DMS153 (cell line): ENCODE measurements around the gene SVIL.
"Not testable (repeated sequence)": the region's sequence is repeated elsewhere in the genome, so short reads cannot be mapped to it uniquely, and the experiment has no call there.

Source experiments
- DNase-seq: peaks from one replicate; lab custom pipeline; 2025; lab: John Stamatoyannopoulos, UW

The SVIL gene

DNA sequence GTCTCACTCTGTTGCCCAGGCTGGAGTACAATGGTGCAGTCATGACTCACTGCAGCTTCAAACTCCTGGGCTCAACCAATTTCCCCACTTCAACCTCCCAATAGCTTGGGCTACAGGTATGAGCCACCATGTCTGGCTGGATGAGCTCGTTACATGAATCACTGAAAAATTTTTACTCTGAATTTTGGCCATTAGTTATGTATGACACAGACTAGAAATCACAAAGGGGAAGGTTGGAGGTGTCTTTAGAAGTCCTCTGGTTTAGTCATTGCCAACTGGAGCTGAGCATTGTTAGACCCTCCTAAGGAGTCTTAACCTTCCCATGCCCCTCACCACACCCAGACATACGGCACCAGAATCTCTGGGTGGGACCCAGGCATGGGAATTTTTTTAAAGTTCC is 34.7 kb downstream of the SVIL start:
- DNase-seq, result no peak

DNA sequence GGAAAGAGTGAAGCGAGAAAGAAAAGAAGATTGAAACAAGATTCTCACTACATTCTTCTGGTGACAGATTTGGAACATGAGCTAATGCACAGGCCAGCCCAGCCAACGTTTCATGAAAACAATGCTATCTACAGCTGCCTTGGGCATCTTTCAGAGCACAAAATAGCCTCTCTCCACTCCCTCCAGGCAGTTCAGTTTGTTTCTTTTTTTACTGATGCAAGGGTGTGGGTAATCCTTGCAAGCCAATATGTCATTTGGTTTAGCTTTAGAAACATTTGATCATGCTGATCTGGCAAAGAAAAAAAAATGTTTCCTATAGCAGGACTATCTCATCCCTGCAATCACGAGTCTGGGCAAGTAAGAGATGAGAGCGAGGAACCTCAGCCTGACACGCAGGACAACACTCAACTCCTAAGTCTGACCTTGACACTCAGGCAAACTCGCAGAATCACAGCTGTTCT is 35.9 kb downstream of the SVIL start:
- no peak for DNase-seq

DNA sequence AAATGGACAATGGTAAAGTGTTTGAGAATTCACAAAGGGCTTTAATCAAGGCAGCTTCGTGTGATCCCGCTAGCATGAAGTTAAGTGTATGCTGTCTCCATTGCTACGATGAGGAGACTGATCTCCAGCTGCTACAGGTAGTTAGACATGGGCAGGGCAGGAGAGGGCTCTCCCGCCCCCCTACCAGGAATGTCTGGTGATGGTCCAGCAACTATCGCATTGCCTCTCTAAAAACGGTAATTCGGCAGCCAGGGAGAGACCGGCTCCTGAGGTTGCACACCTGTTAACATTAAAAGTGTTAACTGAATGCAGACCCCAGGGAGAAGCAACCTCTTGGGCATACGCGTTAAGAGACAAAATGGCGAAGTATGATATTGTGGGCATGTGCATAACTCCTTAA is 37.9 kb downstream of the SVIL start:
- DNase-seq, result no peak

DNA sequence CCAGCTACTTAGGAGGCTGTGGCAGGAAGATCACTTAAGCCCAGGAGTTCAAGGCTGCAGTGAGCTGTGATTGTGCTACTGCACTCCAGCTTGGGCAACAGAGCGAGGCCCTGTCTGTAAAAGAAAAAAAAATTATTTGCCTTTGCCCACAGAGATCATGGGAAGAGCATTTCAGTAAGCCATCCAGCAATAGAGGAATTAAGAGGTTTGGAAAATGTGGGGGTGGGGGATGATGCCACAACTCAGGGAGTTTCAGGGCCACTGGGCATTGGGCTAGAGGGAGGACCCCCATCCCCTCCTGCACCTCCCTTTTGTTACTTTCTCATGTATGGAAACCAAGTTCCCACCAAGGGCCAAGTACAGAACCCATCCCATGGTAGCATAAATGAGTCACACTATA is 38.4 kb downstream of the SVIL start:
- DNase-seq, result no peak

DNA sequence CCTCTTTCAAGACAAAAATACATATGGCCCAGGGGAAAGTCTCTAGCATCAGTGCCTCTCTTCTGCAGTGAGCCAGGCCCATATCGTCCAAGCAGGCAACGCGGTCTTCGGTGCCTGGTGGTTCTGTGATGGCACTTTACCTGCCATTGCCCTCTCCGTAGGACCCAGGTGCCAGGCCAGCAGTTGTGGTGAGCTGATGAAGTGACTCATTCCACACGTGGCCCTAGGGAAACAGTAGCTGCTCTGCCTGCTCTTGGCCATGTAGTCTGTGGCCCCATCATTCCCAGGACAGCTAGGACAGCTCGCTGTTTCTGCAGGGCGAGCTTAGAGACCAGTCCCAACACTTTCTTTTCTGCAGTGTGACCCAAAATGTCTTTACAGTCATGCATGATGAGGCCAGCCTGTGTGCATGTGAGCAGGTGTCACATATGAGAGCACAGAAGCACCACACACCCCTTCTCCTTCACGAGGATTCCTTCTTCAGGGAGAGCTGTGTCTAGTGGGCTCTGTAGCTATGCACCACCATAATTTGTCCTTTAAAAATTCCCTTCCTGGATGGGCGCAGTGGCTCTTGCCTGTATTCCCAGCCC is 39.0 kb downstream of the SVIL start:
- no peak for DNase-seq

DNA sequence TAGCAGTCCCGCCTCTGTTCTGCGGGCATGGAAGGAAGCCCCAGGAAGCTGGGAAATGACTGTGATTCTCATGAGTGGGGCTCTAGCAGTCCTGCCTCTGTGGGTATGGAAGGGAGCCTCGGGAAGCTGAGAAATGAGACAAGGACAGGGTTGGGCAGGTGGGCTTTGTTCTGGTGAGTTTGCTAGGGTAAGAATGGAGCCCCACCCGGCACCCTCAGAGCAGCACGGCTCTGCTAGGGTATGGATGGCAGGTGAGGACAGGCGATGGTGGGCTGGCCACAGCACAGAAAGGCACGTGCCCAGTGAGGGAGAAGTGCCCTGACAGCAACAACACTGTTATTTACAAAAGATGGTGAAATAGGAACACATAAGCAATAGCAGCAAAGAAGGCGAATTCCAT is 39.6 kb downstream of the SVIL start:
- no peak for DNase-seq

DNA sequence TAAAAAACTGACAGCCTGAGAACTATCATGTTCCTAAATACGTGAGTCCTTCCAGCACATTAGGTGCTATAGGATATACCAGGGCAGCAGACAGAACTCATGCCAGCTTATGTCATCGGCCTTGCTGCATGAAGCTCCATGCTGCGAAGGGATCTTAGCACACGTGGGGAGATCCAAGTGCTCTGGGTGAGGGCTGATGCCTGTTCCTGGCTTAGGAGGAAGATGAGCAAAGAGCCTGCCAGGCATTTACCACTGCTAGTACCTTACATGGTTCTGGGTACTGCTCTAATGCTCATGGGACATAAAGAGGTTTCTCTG is 43.2 kb downstream of the SVIL start:
- DNase-seq, result no peak

DNA sequence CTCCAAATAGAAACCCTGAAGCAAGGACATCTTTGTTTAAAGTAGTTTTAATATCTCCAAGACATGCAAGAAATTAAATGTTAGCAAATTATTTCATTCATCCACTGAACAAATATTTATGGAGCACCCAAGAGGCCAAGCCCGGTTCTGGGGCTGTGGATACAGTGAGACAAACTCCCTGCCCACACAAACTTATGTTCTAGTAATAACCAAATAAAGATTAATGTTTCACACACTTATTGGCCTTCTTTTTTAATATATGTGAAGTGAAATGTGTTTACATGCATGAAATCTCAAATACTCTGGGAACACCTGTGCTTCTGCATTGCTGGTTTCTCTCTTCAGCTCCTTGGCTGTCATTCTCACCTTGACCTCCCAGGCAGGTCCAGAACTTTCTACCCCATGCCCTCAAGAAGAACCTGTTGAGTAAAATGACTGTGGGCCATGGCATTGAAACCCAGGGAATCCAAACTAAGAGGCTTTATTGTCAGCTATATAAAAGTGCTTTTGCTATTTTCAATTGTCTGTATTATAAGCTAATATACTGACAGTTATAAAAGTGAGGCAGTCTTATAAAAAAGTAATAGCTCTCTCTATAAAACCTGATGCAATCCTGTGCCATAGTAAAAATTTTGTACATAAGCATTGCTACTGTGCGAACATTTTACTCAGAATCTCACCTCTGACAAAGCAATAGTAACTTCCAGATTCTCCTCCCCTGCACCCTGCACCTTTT is 43.7 kb downstream of the SVIL start:
- no peak for DNase-seq

DNA sequence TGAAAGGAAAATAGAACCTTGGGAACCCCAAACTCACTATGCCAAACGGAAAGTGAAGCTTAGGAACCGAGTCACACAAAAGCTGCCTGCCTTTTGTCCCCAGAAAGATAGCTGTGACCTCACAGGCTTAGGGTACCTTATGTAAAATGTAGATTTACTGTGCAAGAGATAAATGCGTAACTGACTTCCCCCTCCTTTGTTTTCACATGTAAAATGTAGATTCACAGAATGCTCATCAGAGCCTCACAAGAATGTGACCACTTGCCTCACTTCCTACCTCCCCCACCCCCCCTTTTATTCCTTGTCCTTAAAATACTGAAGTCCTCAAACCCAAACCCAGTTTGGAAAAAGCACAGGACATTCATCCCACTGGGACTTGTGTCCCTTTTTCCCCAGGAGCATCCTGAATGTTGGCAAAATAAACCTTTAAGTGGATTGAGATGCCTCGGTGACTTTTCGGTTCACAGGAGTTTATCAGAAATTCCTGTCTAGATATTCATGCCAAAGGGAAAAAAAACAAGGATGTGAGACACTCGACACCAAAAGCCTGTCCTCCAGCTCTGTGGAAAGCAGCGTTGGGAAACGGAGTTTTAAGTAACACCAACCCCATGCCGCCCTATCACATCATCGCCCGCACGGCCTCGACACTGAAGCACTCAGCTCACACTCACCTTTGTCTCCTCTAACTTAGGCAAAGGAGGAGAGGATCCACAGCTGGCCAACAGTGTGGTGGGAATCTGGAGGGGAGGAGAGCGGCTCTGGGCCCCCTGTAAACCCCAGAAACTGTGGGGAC is 45.9 kb downstream of the SVIL start:
- DNase-seq, result no peak

DNA sequence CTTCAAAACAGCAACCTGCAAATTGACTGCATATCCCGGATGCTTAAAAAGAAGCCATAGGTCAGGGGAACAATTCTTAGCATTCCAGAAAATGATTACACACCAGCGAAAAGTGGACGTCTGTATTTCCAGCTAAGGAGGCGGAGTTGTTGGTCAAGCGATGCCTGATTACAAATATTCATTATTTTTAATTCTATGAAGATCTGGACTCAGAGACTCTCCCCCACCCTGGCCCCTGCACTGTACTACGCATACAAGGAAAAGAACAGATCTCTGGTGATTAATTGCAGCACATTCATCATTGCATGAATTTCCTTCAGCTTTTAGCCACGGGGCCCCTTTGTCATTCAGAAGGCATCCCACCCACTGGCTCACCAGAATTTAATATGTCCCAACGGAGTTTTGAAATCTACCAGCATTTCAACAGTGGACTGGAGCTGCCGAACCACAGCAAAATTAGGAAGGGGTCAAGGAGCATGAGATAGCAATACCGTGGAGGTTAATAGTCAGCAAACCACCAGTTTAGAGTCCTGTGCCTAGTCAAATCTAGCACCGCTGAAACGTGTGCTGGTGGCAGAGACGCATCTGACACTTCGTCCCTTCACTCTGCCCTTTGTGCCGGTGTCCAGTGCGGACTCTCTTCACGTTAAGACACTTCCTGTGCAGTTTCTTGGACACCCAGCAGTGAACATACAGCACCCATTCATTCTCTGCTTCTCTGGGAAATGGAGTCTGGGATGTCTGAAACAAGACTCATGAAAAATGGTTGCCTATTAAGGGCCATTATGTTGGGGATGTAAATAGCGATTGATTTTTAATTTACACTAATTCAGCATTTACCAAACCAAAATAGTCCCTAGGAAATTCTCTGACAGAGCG is 46.8 kb downstream of the SVIL start:
- not testable (repeated sequence) for DNase-seq

DNA sequence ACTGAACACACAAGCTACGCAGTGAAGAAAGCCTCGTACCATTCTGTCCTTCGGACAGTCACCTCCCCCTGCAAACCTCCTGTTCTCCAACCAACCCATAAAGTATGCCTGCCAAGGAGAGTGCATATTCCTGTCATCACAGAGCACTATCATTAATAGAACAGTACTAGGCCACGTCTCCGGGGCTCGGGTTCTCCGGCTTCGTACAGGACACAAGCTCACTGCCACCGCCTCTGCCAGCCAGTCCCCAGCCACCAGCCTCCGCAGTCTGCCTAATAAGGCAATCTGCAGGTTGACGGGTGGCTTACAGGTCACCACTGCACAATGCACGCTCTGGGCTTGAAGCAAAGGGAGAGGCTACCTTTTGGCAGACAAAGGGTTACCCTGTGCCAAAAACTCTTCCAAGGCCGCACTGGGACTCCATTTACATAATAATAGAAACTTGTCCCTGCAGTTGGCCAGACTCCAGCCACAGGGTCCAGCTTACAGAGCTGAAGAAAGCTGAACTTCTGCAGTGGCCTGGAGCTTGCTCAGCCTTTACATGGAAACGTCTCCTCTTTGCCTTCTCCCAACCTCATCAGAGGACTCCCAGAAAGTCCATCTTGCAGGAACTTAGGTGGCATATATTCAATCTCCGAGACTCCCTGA is 47.5 kb downstream of the SVIL start:
- not testable (repeated sequence) for DNase-seq

DNA sequence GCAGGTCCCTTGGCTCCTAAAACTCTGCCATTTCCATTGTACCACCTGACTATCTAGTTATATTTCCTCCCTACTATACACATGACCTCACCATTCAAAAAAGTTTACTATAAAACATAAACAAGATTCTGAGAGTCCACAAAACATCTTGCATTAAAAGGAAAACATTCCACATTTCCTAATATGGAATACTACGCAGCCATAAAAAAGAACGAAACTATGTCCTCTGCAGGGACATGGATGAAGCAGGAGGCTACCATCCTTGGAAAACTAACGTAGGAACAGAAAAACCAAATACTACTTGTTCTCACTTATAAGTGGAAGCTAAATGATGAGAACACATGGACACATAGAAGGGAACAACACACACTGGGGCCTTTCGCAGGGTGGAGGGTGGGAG is 48.3 kb downstream of the SVIL start:
- no peak for DNase-seq

DNA sequence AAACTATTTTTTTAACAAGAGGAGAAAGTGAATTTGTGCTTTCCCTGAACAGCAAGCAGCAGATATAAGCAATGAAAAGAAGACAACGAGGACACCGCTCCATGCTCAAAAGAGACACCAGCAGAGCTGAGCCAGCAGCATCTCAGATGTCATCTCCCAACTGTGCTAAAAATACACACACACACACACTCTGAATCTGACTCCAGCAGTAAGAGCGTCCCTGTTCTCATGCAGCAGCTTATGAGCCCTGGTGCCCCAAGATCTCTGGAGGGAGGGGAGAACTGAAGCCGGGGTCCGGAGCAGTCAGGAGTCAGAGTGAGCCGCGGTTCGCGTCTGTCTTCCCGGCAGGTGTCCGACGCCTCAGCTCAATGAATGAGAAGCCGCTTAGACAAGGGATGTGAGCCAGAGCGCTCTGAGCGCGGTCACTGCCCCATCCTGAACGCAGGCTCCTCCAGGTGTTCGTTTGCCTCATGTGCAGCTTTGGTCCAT is 49.2 kb downstream of the SVIL start:
- peak; percentile 7 for DNase-seq

DNA sequence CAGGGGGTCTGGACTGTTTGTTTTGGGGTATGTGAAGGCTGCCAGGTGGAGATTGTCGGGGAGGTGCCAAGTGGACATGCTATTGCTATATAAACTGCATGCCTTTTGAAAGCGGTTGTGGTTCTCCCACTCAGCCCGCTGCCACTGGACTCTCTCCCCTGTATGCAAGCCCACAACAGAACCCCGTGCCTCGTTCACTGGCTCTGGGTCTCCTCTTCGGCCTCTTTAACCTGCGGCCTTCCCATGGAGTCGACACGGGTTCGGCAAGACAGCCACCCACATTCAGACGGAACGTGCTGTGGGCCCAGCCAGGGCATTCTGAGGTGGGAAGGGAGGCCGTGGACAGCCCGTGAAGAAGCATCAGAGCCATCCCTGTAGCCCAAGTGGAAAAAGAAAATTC is 50.3 kb downstream of the SVIL start:
- no peak for DNase-seq

DNA sequence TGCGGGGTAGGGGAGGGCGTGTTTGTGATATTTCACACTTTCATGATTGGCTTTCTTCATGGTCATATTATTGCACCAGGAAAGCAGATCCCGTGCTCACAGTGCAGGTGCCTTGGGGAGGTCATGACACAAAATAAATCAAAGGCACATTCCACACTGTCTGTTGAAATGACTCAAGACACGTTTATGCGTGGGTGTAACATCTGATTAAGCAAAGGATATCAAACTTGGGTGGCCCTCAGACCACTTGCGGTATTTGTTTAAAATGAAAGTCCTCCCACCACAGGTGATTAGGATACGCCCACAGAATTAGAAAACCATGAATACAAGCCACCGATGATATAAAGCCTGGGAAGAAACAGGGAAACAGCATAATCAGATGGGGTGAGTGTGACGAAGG is 51.1 kb downstream of the SVIL start:
- DNase-seq, result no peak

DNA sequence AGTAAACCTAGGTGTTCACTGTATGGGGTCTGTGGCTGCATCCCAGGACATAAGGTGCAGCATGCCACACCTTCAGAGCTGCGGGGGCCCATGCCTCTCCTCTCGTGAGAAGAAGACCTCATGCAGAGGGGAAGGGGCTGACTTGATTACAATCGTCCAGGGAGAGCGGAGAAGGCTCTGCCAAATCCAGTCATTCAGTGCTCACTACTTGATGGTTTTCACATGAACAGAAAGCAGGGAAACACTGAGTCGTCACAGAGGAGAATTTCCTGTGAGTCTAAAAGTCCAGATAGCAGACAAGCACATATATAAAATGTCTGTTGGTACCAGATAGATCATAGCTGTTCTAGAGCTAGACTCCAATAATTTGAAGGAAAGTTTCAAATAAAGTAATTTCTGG is 52.0 kb downstream of the SVIL start:
- not testable (repeated sequence) for DNase-seq

DNA sequence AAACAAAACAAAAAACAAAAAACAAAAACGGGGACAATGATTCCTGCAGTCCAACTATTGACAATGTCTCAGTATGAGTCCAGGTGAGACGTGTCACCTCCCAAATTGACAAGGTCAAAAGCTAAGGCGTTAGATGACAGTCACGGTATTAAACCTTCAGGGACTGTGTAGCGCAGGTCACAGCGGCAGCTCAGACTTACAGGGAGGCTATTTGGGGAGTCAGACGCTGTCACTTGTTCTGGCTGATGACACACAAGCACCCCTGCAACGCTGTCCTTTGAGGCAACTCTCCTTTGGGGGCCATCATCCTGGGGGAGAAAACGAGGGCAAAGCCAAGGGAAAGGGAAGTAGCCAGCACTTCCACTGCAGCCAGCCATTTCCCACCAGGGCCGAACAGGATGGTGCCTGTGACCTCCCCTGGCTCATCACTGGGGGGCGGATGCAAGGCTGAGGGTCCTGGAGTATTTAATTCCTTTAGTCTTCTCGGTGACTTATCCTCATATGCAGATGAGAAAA is 55.3 kb downstream of the SVIL start:
- DNase-seq, result no peak

DNA sequence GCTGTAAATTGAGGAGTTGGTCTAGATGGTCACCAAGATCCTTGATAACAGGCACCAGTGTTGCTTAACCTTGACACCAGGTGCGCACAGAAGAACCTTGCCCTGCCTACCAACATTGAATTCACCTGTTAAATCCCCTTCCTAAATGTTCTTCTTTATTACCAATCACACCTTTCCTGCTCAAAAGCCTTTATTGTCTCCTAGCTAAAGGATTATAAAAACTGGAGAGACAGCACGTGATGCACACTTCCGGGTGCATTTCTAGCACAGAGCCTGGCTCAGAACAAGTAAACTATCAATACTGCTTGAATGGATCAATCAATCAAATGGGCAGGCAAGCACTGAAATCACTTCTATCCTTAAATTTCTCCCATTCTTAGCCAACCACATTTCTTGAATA is 56.3 kb downstream of the SVIL start:
- no peak for DNase-seq

DNA sequence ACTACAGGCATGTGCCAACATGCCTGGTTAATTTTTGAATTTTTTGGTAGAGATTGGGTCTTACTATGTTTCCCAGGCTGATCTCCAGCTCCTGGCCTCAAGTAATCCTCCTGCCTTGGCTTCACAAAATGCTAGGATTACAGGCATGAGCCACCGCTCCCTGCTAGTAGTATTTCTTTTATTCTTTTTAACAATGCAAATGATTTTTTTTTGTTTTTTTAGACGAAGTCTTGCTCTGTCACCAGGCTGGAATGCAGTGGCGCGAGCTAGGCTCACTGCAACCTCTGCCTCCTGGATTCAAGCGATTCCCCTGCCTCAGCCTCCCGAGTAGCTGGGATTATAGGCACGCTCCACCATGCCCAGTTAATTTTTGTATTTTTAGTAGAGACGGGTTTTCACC is 58.1 kb downstream of the SVIL start:
- no peak for DNase-seq

DNA sequence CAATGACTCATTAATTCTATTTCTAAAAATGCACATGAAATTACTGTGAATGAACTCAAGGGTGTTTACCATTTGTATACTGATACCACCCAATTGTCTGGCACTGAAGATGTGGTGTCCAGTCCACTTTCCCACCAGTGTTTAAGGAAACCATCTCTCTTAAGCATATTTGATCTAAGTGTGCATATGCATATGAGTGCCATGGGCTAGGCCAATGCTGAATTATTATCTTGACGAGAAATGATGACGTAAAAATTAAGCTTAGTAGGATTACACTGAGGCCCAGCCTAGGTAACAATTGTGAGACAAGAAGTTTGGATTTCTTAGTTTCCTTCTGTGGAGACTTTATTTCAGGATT is 59.7 kb downstream of the SVIL start:
- DNase-seq, result no peak
